Kidney epithelial cell (primary cell): ENCODE results near the gene TYMS. TPM values are rescaled to one million over a fixed set of nuclear protein-coding genes. Genes with fewer than 3 reads are reported as not detected.

Experiments used
- DNase-seq: peaks from one replicate; pipeline ENCODE4 v3.0.0-alpha.2; 2010; ENCODE audit warnings: low read depth
- H3K27me3 ChIP-seq: 2 replicates; pipeline ENCODE4 v1.6.0; 2011; ENCODE audit warnings: low read length; ENCODE audit not compliant: control insufficient read depth, insufficient read depth
- H3K36me3 ChIP-seq: 2 replicates; pipeline ENCODE4 v1.5.1; 2011; ENCODE audit warnings: low read length; ENCODE audit not compliant: control insufficient read depth, insufficient read depth
- H3K4me3 ChIP-seq: 2 replicates; pipeline ENCODE4 v1.5.1; 2011; ENCODE audit warnings: low read depth, mild to moderate bottlenecking, control low read depth, low read length
- total RNA-seq: library from RNA; depleted of rRNA; stranded (reverse); fragments of >200 nt; gene quantifications from 2 replicates; pipeline ENCODE4 v1.2.3, GENCODE V29; 2015
- TF ChIP-seq, protein P1 (sequence below): IDR thresholded peaks from 2 replicates; pipeline ENCODE4 v1.5.1; 2011; ENCODE audit warnings: mild to moderate bottlenecking, moderate library complexity, low read length, control low read depth, inconsistent platforms; ENCODE audit not compliant: insufficient read depth, poor library complexity, severe bottlenecking

Gene TYMS
- total RNA-seq: 22.1 and 22.7 TPM in 2 replicates

DNA sequence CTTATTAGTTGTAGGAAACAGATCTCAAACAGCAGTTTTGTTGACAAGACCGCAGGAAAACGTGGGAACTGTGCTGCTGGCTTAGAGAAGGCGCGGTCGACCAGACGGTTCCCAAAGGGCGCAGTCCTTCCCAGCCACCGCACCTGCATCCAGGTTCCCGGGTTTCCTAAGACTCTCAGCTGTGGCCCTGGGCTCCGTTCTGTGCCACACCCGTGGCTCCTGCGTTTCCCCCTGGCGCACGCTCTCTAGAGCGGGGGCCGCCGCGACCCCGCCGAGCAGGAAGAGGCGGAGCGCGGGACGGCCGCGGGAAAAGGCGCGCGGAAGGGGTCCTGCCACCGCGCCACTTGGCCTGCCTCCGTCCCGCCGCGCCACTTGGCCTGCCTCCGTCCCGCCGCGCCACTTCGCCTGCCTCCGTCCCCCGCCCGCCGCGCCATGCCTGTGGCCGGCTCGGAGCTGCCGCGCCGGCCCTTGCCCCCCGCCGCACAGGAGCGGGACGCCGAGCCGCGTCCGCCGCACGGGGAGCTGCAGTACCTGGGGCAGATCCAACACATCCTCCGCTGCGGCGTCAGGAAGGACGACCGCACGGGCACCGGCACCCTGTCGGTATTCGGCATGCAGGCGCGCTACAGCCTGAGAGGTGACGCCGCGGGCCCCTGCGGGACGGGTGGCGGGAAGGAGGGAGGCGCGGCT is at the start of gene TYMS:
Gene TYMS (plus strand): TSS at position 343 of the 690 bp plus-strand sequence. CDS start 90 bp downstream, at position 433.
- Histone ChIP-seq H3K4me3 (peak within 1 kb of the TSS; percentile 62), H3K27me3 (no peaks in the 10 kb centered on the region), H3K36me3 (no peaks in the 10 kb centered on the region)
- TF ChIP-seq, protein P1, sequence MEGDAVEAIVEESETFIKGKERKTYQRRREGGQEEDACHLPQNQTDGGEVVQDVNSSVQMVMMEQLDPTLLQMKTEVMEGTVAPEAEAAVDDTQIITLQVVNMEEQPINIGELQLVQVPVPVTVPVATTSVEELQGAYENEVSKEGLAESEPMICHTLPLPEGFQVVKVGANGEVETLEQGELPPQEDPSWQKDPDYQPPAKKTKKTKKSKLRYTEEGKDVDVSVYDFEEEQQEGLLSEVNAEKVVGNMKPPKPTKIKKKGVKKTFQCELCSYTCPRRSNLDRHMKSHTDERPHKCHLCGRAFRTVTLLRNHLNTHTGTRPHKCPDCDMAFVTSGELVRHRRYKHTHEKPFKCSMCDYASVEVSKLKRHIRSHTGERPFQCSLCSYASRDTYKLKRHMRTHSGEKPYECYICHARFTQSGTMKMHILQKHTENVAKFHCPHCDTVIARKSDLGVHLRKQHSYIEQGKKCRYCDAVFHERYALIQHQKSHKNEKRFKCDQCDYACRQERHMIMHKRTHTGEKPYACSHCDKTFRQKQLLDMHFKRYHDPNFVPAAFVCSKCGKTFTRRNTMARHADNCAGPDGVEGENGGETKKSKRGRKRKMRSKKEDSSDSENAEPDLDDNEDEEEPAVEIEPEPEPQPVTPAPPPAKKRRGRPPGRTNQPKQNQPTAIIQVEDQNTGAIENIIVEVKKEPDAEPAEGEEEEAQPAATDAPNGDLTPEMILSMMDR: no peak
- DNase-seq: peak; percentile 10

GRCh38 chr18:607930-608329 is 49.5 kb upstream of the TYMS start:
- Histone ChIP-seq H3K36me3 (no peaks in the 10 kb centered on the region), H3K4me3 (no peak overlapping the region), H3K27me3 (no peaks in the 10 kb centered on the region)
- DNase-seq: no peak
- TF ChIP-seq, protein P1: no peak

DNA sequence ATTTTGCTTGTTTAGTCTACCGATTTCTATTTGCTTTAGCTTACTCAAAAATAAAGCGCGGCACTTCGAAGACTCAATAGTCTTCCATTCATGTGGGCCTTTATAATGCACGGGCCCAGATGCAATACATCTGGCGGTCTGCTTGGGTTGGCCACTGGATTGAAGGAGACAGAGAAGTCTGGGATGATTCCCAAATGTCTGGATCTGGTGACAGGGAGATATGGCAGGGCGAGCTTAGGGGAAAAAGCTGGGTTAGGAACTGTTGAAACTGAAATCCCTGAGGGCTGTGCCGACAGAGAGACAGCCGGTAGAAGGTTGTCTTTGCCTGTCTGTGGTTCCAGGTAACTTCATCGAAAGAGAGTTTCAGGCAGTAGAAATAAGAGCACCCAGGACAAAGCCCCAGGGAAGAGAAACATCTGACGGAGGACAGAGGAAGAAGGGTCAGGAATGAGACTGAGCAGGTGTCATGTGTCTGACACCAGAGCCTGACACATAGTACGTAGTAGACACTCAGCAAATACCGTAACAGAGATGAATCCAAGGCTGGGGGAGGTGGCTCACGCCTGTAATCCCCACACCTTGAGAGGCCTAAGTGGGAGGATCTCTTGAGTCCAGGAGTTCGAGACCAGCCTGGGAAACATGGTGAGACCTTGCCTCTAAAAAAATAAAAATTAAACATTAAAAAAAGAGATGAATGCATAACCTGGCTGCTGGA is 47.1 kb upstream of the TYMS start:
- H3K36me3 ChIP-seq: no peaks in the 10 kb centered on the region
- no peaks in the 10 kb centered on the region for H3K27me3 ChIP-seq
- DNase-seq: no peak
- TF ChIP-seq, protein P1: no peak
- no peak overlapping the region for H3K4me3 ChIP-seq

DNA sequence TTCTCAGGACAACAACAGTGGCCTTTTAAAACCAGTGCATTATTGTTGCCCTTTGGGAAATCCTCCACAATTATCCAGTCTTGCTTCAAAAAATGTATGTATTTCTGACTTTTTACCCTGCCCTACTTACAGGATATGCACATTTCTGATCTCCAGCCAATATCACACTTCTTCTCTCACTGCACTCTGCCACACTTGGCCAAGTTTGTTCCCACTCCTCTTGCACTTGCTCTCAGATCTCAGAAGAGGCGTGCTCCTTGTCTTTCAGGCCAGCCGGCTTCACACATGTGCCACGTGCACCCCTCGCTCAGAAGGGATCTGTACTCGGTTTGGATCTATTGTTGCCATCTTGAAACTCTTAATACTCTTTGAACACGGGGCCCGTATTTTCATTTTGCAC is 45.3 kb upstream of the TYMS start:
- TF ChIP-seq, protein P1: no peak
- Histone ChIP-seq H3K27me3 (no peaks in the 10 kb centered on the region), H3K4me3 (no peak overlapping the region)

GRCh38 chr18:614193-614592 is 43.3 kb upstream of the TYMS start:
- Histone ChIP-seq H3K27me3 (no peaks in the 10 kb centered on the region), H3K4me3 (no peak overlapping the region), H3K36me3 (no peaks in the 10 kb centered on the region)
- DNase-seq: no peak
- TF ChIP-seq, protein P1: no peak

More for the DNA sequence above, 45.3 kb upstream of the TYMS start:
- DNase-seq: no peak
- no peaks in the 10 kb centered on the region for H3K36me3 ChIP-seq
